ENCODE measurements around the gene ARHGAP44. TPM values are rescaled to one million over a fixed set of nuclear protein-coding genes. Genes with fewer than 3 reads are reported as not detected.

Gene ARHGAP44
- total and polyA plus RNA-seq, 2 experiments from 2014 or later, result 5.8 to 16.4 TPM

GRCh38 chr17:12987120-12987519 is 197.8 kb downstream of the ARHGAP44 start (continued):
- TF ChIP-seq REST (IDR thresholded peaks at IDR 0.05; ENCODE audit: unreplicated experiment), result no peak
- TF ChIP-seq ZNF114 (CRISPR knock-in tag; IDR thresholded peaks at IDR 0.05), result no peak
- no peak for TF ChIP-seq EZH2phosphoT487 (IDR thresholded peaks at IDR 0.05; ENCODE audit: unreplicated experiment)
- no peak for TF ChIP-seq CREB1 (CRISPR knock-in tag; IDR thresholded peaks at IDR 0.05; ENCODE audit: low read depth)
- TF ChIP-seq EZH2 (IDR thresholded peaks at IDR 0.05; ENCODE audit: low read depth, unreplicated experiment), result no peak

GRCh38 chr17:12990041-12990808 is 200.9 kb downstream of the ARHGAP44 start:
- Mint-ChIP-seq H3K27me3 (ENCODE audit: insufficient read depth, low read depth, poor library complexity) (peaks cover 14% of the 10 kb centered on the region), H3K4me1 (peaks cover 33% of the 10 kb centered on the region), H3K9me3 (no peaks in the 10 kb centered on the region), H3K36me3 (ENCODE audit: low read depth) (peaks cover 65% of the 10 kb centered on the region), H3K27ac (no peak overlapping the region), H3K4me3 (no peak overlapping the region)
- Histone ChIP-seq H3K4me3 (no peak overlapping the region), H3K4me1 (ENCODE audit: insufficient read depth) (peaks cover 8% of the 10 kb centered on the region; the same call in 1 of the 2 replicates), H3K36me3 (ENCODE audit: insufficient read depth) (peaks cover 35% of the 10 kb centered on the region), H3K4me2 (no peak overlapping the region), H3K79me2 (replicated peaks; ENCODE audit: insufficient read depth) (no peaks in the 10 kb centered on the region), H2AFZ (no peak overlapping the region), H3K27ac (ENCODE audit: low read depth) (no peak overlapping the region), H3K9me2 (ENCODE audit: insufficient read depth) (no peaks in the 10 kb centered on the region), H3F3A (replicated peaks; ENCODE audit: low read depth) (0 out of 2 replicates have a peak, but pooled peaks cover 3% of the 10 kb centered on the region), H4K20me1 (replicated peaks; ENCODE audit: insufficient read depth) (peaks cover 2% of the 10 kb centered on the region), H3K27me3 (ENCODE audit: insufficient read depth) (no peaks in the 10 kb centered on the region)
- ATAC-seq (peak; percentile 35), DNase-seq (ENCODE audit: low spot score) (peak; percentile 38)
- TF ChIP-seq ZNF331 (CRISPR knock-in tag; IDR thresholded peaks at IDR 0.05; ENCODE audit: low read depth) (no peak), STAT1 (IDR thresholded peaks at IDR 0.05; ENCODE audit: unreplicated experiment) (no peak), ETS1 (IDR thresholded peaks at IDR 0.05) (no peak), JUNB (IDR thresholded peaks at IDR 0.05; ENCODE audit: unreplicated experiment) (no peak), POLR2AphosphoS5 (IDR thresholded peaks at IDR 0.05; ENCODE audit: low read depth) (no peak), REST (IDR thresholded peaks at IDR 0.05; ENCODE audit: unreplicated experiment) (no peak), EZH2 (IDR thresholded peaks at IDR 0.05; ENCODE audit: low read depth, unreplicated experiment) (no peak), ZNF114 (CRISPR knock-in tag; IDR thresholded peaks at IDR 0.05) (no peak), NANOG (IDR thresholded peaks at IDR 0.05; ENCODE audit: borderline replicate concordance) (no peak), EZH2phosphoT487 (IDR thresholded peaks at IDR 0.05; ENCODE audit: unreplicated experiment) (no peak), CREB1 (CRISPR knock-in tag; IDR thresholded peaks at IDR 0.05; ENCODE audit: low read depth) (no peak)

All from GM23338 (cell line).